H1 (cell line): Measurements from ENCODE around the gene SLC25A5. TPM values are rescaled to one million over a fixed set of nuclear protein-coding genes. Genes with fewer than 3 reads are reported as not detected.

Source experiments
- CTCF ChIA-PET: fragments of 300-600 bp; sonication (Branson Sonifier 250); formaldehyde crosslinking; loops from one replicate; lab custom pipeline; 2021; ENCODE audit not compliant: partially characterized antibody; lab: Charles Lee
- POLR2A ChIA-PET: fragments of 300-600 bp; sonication (Branson Sonifier 250); formaldehyde crosslinking; loops from one replicate; lab custom pipeline; 2021; ENCODE audit warnings: inconsistent platforms; ENCODE audit not compliant: partially characterized antibody; lab: Charles Lee
- DNase-seq, 2 experiments: peaks; one replicate each; pipeline versions ENCODE4 v3.0.0 to v3.0.0-alpha.2; 2010 to 2022; ENCODE audit warnings: low spot score in 2 of 2, low read depth in 1 of 2, mixed read lengths in 1 of 2
- FAIRE-seq: peaks from 2 replicates; lab custom pipeline; 2011; peaks lifted over from hg19 to GRCh38; lab: Jason Lieb, UNC
- H2AFZ ChIP-seq: 2 replicates; pipeline ENCODE4 v1.8.1; 2012; ENCODE audit warnings: low read length, inconsistent platforms
- H2AK5ac ChIP-seq: 2 replicates; pipeline ENCODE4 v1.6.1; 2013; ENCODE audit warnings: low read depth, low read length
- H2BK120ac ChIP-seq: replicated peaks from 2 replicates; pipeline ENCODE3; 2013; ENCODE audit warnings: low read depth, low read length, inconsistent platforms
- H2BK12ac ChIP-seq: 2 replicates; pipeline ENCODE4 v1.6.1; 2013; ENCODE audit warnings: low read depth, low read length
- H2BK15ac ChIP-seq: 2 replicates; pipeline ENCODE4 v1.6.1; 2013; ENCODE audit warnings: low read length
- H2BK20ac ChIP-seq: 2 replicates; pipeline ENCODE4 v1.6.1; 2013; ENCODE audit warnings: low read length
- H2BK5ac ChIP-seq: 2 replicates; pipeline ENCODE4 v1.6.1; 2013; ENCODE audit warnings: low read depth, low read length
- H3K14ac ChIP-seq: 2 replicates; pipeline ENCODE4 v1.6.1; 2013; ENCODE audit warnings: inconsistent platforms; ENCODE audit not compliant: insufficient read length
- H3K18ac ChIP-seq: 2 replicates; pipeline ENCODE4 v1.6.1; 2013; ENCODE audit warnings: low read length; ENCODE audit errors: extremely low read depth
- H3K23ac ChIP-seq: 2 replicates; pipeline ENCODE4 v1.6.1; 2013; ENCODE audit warnings: inconsistent platforms; ENCODE audit not compliant: insufficient read length
- H3K23me2 ChIP-seq: 2 replicates; pipeline ENCODE4 v1.6.1; 2013; ENCODE audit warnings: low read depth, low read length
- H3K27ac ChIP-seq: 2 replicates; pipeline ENCODE4 v1.6.1; 2011; ENCODE audit warnings: low read depth, low read length, inconsistent platforms
- H3K27me3 ChIP-seq, 4 experiments: replicated peaks in 1 of 4; 1 replicate in 1 of 4; 2 replicates in 3 of 4; pipeline versions ENCODE4 v1.6.1 to v1.8.1; 2011 to 2013; ENCODE audit warnings: low read length in 3 of 4, mild to moderate bottlenecking in 3 of 4, inconsistent platforms in 2 of 4, mixed read lengths in 2 of 4, moderate library complexity in 1 of 4; ENCODE audit not compliant: control insufficient read depth in 3 of 4, insufficient read depth in 3 of 4; ENCODE audit errors: extremely low read depth in 1 of 4
- H3K36me3 ChIP-seq, 4 experiments: 2 replicates each; pipeline versions ENCODE4 v1.6.1 to v1.8.1; 2011 to 2013; ENCODE audit warnings: mild to moderate bottlenecking in 4 of 4, low read length in 3 of 4, moderate library complexity in 2 of 4, control low read depth in 1 of 4, inconsistent platforms in 1 of 4; ENCODE audit not compliant: insufficient read depth in 4 of 4, control insufficient read depth in 2 of 4
- H3K4ac ChIP-seq: replicated peaks from 2 replicates; pipeline ENCODE3; 2013; ENCODE audit warnings: low read length, low read depth, mixed read lengths, inconsistent platforms; ENCODE audit not compliant: insufficient read length
- H3K4me1 ChIP-seq, 4 experiments: replicated peaks in 1 of 4; 1 replicate in 1 of 4; 2 replicates in 3 of 4; pipeline versions ENCODE4 v1.6.1 to v1.8.1; 2011 to 2013; ENCODE audit warnings: low read length in 3 of 4, inconsistent platforms in 2 of 4, mixed read lengths in 1 of 4; ENCODE audit not compliant: insufficient read depth in 4 of 4, control insufficient read depth in 3 of 4
- H3K4me2 ChIP-seq, 2 experiments: 2 replicates each; pipeline versions ENCODE4 v1.6.1 to v1.8.1; 2011 to 2013; ENCODE audit warnings: low read depth in 2 of 2, low read length in 2 of 2, control low read depth in 1 of 2, inconsistent platforms in 1 of 2, mild to moderate bottlenecking in 1 of 2; ENCODE audit not compliant: insufficient read depth in 1 of 2
- H3K4me3 ChIP-seq, 4 experiments: fragments of 200-600, 300-600 bp in 1 of 4; sonication (generic), shearing (Covaris generic), sonication (Bioruptor Twin) in 1 of 4; 2 replicates each; pipeline versions ENCODE4 v1.5.1 to v1.8.1; 2011 to 2016; ENCODE audit warnings: low read length in 4 of 4, low read depth in 3 of 4, control low read depth in 2 of 4, inconsistent platforms in 2 of 4, mild to moderate bottlenecking in 2 of 4, mixed read lengths in 1 of 4, moderate library complexity in 1 of 4; ENCODE audit not compliant: insufficient read depth in 2 of 4; ENCODE audit errors: extremely low read depth in 1 of 4
- H3K56ac ChIP-seq: replicated peaks from 2 replicates; pipeline ENCODE3; 2013; ENCODE audit warnings: low read depth, mild to moderate bottlenecking, mixed read lengths, low read length, inconsistent platforms; ENCODE audit not compliant: insufficient read length
- H3K79me1 ChIP-seq: 2 replicates; pipeline ENCODE4 v1.6.1; 2013; ENCODE audit warnings: low read depth, low read length, control low read depth
- H3K79me2 ChIP-seq, 2 experiments: 2 replicates each; pipeline versions ENCODE4 v1.6.1 to v1.8.1; 2012 to 2013; ENCODE audit warnings: low read length in 2 of 2, mild to moderate bottlenecking in 2 of 2, inconsistent platforms in 1 of 2; ENCODE audit not compliant: insufficient read depth in 2 of 2, control insufficient read depth in 1 of 2
- H3K9ac ChIP-seq, 4 experiments: replicated peaks in 1 of 4; 1 replicate in 1 of 4; 2 replicates in 3 of 4; pipeline versions ENCODE4 v1.6.1 to v1.8.1; 2011 to 2013; ENCODE audit warnings: low read depth in 3 of 4, low read length in 3 of 4, control low read depth in 2 of 4, mild to moderate bottlenecking in 2 of 4, moderate library complexity in 2 of 4, inconsistent platforms in 1 of 4; ENCODE audit errors: extremely low read depth in 1 of 4
- H3K9me3 ChIP-seq, 2 experiments: 2 replicates each; pipeline versions ENCODE4 v1.6.1 to v1.8.1; 2012 to 2013; ENCODE audit warnings: mild to moderate bottlenecking in 2 of 2, moderate library complexity in 2 of 2, control low read depth in 1 of 2, inconsistent platforms in 1 of 2, low read depth in 1 of 2, low read length in 1 of 2, mixed read lengths in 1 of 2; ENCODE audit not compliant: insufficient read depth in 2 of 2
- H4K20me1 ChIP-seq, 2 experiments: replicated peaks in 1 of 2; 2 replicates each; pipeline versions ENCODE3 to v1.8.1; 2011 to 2013; ENCODE audit warnings: inconsistent platforms in 2 of 2, low read length in 2 of 2, mild to moderate bottlenecking in 1 of 2; ENCODE audit not compliant: insufficient read depth in 2 of 2, control insufficient read depth in 1 of 2
- H4K5ac ChIP-seq: 2 replicates; pipeline ENCODE4 v1.6.1; 2013; ENCODE audit warnings: low read length, low read depth, mixed read lengths, inconsistent platforms; ENCODE audit not compliant: insufficient read length
- H4K8ac ChIP-seq: 2 replicates; pipeline ENCODE4 v1.8.0; 2013; ENCODE audit warnings: mild to moderate bottlenecking, moderate library complexity, low read length, inconsistent platforms; ENCODE audit not compliant: insufficient read depth; ENCODE audit errors: extremely low read depth
- H4K91ac ChIP-seq: replicated peaks from 2 replicates; pipeline ENCODE3; 2013; ENCODE audit warnings: low read length, mixed read lengths, inconsistent platforms; ENCODE audit not compliant: insufficient read length
- EGR1 ChIP-seq: IDR thresholded peaks from 2 replicates; pipeline ENCODE4 v1.6.1; 2011; ENCODE audit warnings: low read depth, low read length, borderline replicate concordance
- PHF8 ChIP-seq: fragments of 200-600 bp; sonication (generic); conservative IDR thresholded peaks from 2 replicates; pipeline ENCODE4 v1.7.1; 2012; ENCODE audit warnings: low read depth, mild to moderate bottlenecking, inconsistent platforms, low read length, moderate library complexity
- POLR2AphosphoS5 ChIP-seq: IDR thresholded peaks from 2 replicates; pipeline ENCODE4 v1.6.1; 2011; ENCODE audit warnings: low read depth, low read length
- SIN3A ChIP-seq, 2 experiments: IDR thresholded peaks in 1 of 2; conservative IDR thresholded peaks in 1 of 2; 2 replicates each; pipeline ENCODE4 v1.6.1; 2011 to 2012; ENCODE audit warnings: low read length in 2 of 2, improper control_type of control experiment in 1 of 2, low read depth in 1 of 2, mild to moderate bottlenecking in 1 of 2
- TAF7 ChIP-seq: optimal IDR thresholded peaks from 2 replicates; pipeline ENCODE3; 2011; ENCODE audit warnings: low read depth, mild to moderate bottlenecking, inconsistent platforms, low read length, moderate library complexity, borderline replicate concordance
- WGBS, 2 experiments: shearing (Covaris generic) in 1 of 2; methylation state at CpG; one replicate each; pipeline versions ENCODE4 v1.1.6 to v1.1.7; 2013 to 2015; ENCODE audit warnings: low lambda C conversion rate in 2 of 2, mixed read lengths in 2 of 2, inconsistent platforms in 1 of 2, low coverage in 1 of 2, missing lambda C conversion rate in 1 of 2; ENCODE audit not compliant: insufficient replicate concordance in 2 of 2, insufficient coverage in 1 of 2, insufficient read length in 1 of 2; ENCODE audit errors: extremely low coverage in 1 of 2, missing lambda C conversion rate in 1 of 2; 5-methylcytosine and 5-hydroxymethylcytosine counted together
- polyA plus RNA-seq, 7 experiments: library from polyadenylated mRNA; depleted of rRNA in 3 of 7; stranded (reverse) in 5 of 7; unstranded in 2 of 7; fragments of >200 nt in 5 of 7; fragments of 200-250 nt in 2 of 7; gene quantifications; 1 replicate in 5 of 7; 2 replicates in 1 of 7; 4 replicates in 1 of 7; pipeline versions ENCODE4 v1.2.1 to v1.2.3, GENCODE V29; 2011 to 2013; ENCODE audit warnings: missing spikeins in 2 of 7, mixed read lengths in 2 of 7
- total RNA-seq: library from RNA; stranded (reverse); fragmentation: NEBNext Ultra II Directional; extraction: Animal tissue kit (Norgen Biotek cat#: 25700); gene quantifications from 2 replicates; pipeline ENCODE4 v1.2.1, GENCODE V29; 2021

Gene SLC25A5
- total and polyA plus RNA-seq, 2 of the 8 experiments (the other 6 are each of a cell fraction or from before 2014, with no cell fraction given), result 512 to 727 TPM

- DNase-seq (no peak), FAIRE-seq (no peak)
- H2BK5ac ChIP-seq, result no peak overlapping the region
- no peak overlapping the region for H2AFZ ChIP-seq
- H3K27me3 ChIP-seq, result no peaks in the 10 kb centered on the region
- peaks cover 0 to 12% (median 0%) of the 10 kb centered on the region in 4 experiments; a peak in 2 of 7 replicates for H3K4me1 ChIP-seq
- POLR2A ChIA-PET, result interaction anchor here (0.6 to 1.5 kb wide), 4 partner anchors 9 to 178 kb away, joined by 3 to 7 read pairs (median 5); no protein-coding TSS in a partner anchor
- CTCF ChIA-PET, result interaction anchor here (0.6 to 4.4 kb wide), 9 partner anchors 9 to 121 kb away, joined by 3 to 28 read pairs (median 3); partner anchors contain the start of gene UBE2A
- no peak overlapping the region; the same call in 1 of the 2 replicates for H3K27ac ChIP-seq
- H2BK120ac ChIP-seq, result no peak overlapping the region
- 0 out of 4 replicates have a peak, but pooled peaks of 1 of the 2 experiments have one; percentile 4 for TF ChIP-seq SIN3A (conservative IDR thresholded peaks at IDR 0.05 in 1 of 2, IDR thresholded peaks at IDR 0.05 in 1 of 2; ENCODE audit: low read depth in 1 of 2, low read length in 2 of 2)
- TF ChIP-seq EGR1, result no peak
- TF ChIP-seq TAF7, result no peak
- TF ChIP-seq PHF8, result no peak
- TF ChIP-seq POLR2AphosphoS5, result 0 out of 2 replicates have a peak, but pooled peaks have one; percentile 4
- H4K91ac ChIP-seq, result no peak overlapping the region
- H3K4me2 ChIP-seq, result peak overlapping the region; percentile 44 to 88
- H3K9me3 ChIP-seq, result no peaks in the 10 kb centered on the region
- no peak overlapping the region for H3K23ac ChIP-seq
- H3K4ac ChIP-seq, result no peak overlapping the region
- no peak overlapping the region for H3K18ac ChIP-seq
- H3K56ac ChIP-seq, result no peak overlapping the region
- H3K79me1 ChIP-seq, result no peaks in the 10 kb centered on the region
- H3K9ac ChIP-seq, result peak overlapping the region in 2 of 4 experiments; percentile 51 to 66; a peak in 2 of 7 replicates
- no peak overlapping the region for H4K5ac ChIP-seq
- 8% methylated on average over 2 of the region's 8 CpGs; no CpG with 5 or more reads in 1 of the 2 experiments for whole genome bisulfite sequencing, 2 experiments
- H3K36me3 ChIP-seq, result peaks cover 0 to 19% (median 12%) of the 10 kb centered on the region in 4 experiments; a peak in 6 of 8 replicates
- no peaks in the 10 kb centered on the region; the same call in 1 of the 2 replicates for H3K23me2 ChIP-seq
- H2AK5ac ChIP-seq, result no peak overlapping the region
- H3K79me2 ChIP-seq, result peaks cover 0 to 6% of the 10 kb centered on the region in 2 experiments; a peak in 2 of 4 replicates
- no peak overlapping the region for H3K14ac ChIP-seq
- no peak overlapping the region for H2BK15ac ChIP-seq
- no peak overlapping the region for H2BK12ac ChIP-seq
- peaks cover 2 to 7% of the 10 kb centered on the region in 2 experiments for H4K20me1 ChIP-seq
- peak overlapping the region; percentile 46 to 95 (median 68) for H3K4me3 ChIP-seq
- no peak overlapping the region for H4K8ac ChIP-seq
- no peak overlapping the region for H2BK20ac ChIP-seq
These were observed 1.0 kb downstream of the SLC25A5 start for GRCh38 chrX:119469313-119469635.
